Endodermal cell (in vitro differentiated cells): Measurements from ENCODE around the gene TCF4. TPM values are rescaled to one million over a fixed set of nuclear protein-coding genes. Genes with fewer than 3 reads are reported as not detected.

Experiments used
- DNase-seq: peaks from one replicate; pipeline ENCODE4 v3.0.0-alpha.2; 2017
- H3K27ac ChIP-seq: 2 replicates; pipeline ENCODE4 v1.5.1; 2013; ENCODE audit warnings: mild to moderate bottlenecking, low read depth, low read length, moderate library complexity
- H3K27me3 ChIP-seq: 2 replicates; pipeline ENCODE4 v1.6.1; 2013; ENCODE audit warnings: mild to moderate bottlenecking, low read length, moderate library complexity; ENCODE audit not compliant: insufficient read depth, control insufficient read depth, poor library complexity, severe bottlenecking
- H3K36me3 ChIP-seq: 2 replicates; pipeline ENCODE4 v1.7.0; 2013; ENCODE audit warnings: mild to moderate bottlenecking, low read length, moderate library complexity; ENCODE audit not compliant: control insufficient read depth, insufficient read depth
- H3K4me1 ChIP-seq: one replicate; pipeline ENCODE4 v1.7.0; 2013; ENCODE audit warnings: low read length; ENCODE audit not compliant: control insufficient read depth, insufficient read depth
- H3K4me3 ChIP-seq: 2 replicates; pipeline ENCODE4 v1.5.1; 2013; ENCODE audit warnings: mild to moderate bottlenecking, low read length, moderate library complexity
- H3K9ac ChIP-seq: 2 replicates; pipeline ENCODE4 v1.6.1; 2013; ENCODE audit warnings: mild to moderate bottlenecking, low read length, moderate library complexity; ENCODE audit not compliant: poor library complexity, severe bottlenecking; ENCODE audit errors: extremely low read depth
- H3K9me3 ChIP-seq: 2 replicates; pipeline ENCODE4 v1.6.1; 2013; ENCODE audit warnings: mild to moderate bottlenecking, low read length, moderate library complexity; ENCODE audit not compliant: control insufficient read depth
- H3K27ac Mint-ChIP-seq: 2 replicates; pipeline ENCODE4 v1.8.0; 2020; ENCODE audit warnings: mixed read lengths
- H3K27me3 Mint-ChIP-seq: 2 replicates; pipeline ENCODE4 v1.8.0; 2021; ENCODE audit warnings: mild to moderate bottlenecking, mixed read lengths; ENCODE audit not compliant: insufficient read depth
- H3K36me3 Mint-ChIP-seq: 2 replicates; pipeline ENCODE4 v1.8.0; 2020; ENCODE audit warnings: low read depth, mixed read lengths
- H3K4me1 Mint-ChIP-seq: 2 replicates; pipeline ENCODE4 v1.8.0; 2020; ENCODE audit warnings: mixed read lengths
- H3K4me3 Mint-ChIP-seq: 2 replicates; pipeline ENCODE4 v1.8.0; 2020; ENCODE audit warnings: mild to moderate bottlenecking, moderate library complexity, mixed read lengths
- H3K9me3 Mint-ChIP-seq: 2 replicates; pipeline ENCODE4 v1.8.0; 2020; ENCODE audit warnings: mild to moderate bottlenecking, mixed read lengths
- CTCF ChIP-seq: fragments of 200-600 bp; sonication (generic); conservative IDR thresholded peaks from 2 replicates; pipeline ENCODE4 v1.5.0; 2021; ENCODE audit warnings: antibody characterized with exemption, mild to moderate bottlenecking
- WGBS, 2 experiments: methylation state at CpG; one replicate each; pipeline versions ENCODE4 v1.1.5 to v1.1.7; 2013; ENCODE audit warnings: missing lambda C conversion rate in 2 of 2, mixed read lengths in 1 of 2; ENCODE audit not compliant: insufficient coverage in 1 of 2, insufficient read length in 1 of 2; 5-methylcytosine and 5-hydroxymethylcytosine counted together
- total RNA-seq, 2 donors: library from RNA; stranded (reverse); fragmentation: NEBNext Ultra II Directional in 1 of 2; extraction: Animal tissue kit (Norgen Biotek cat#: 25700) in 1 of 2; gene quantifications; 2 replicates in 1 of 2; 3 replicates in 1 of 2; pipeline ENCODE4 v1.2.1, GENCODE V29; 2021

Gene TCF4
- total RNA-seq, 2 donors from 2014 or later: 40.4 to 58.5 TPM

GRCh38 chr18:55402731-55403405, 185.1 kb downstream of the TCF4 start:
- TF ChIP-seq CTCF: no peak
- H3K27ac ChIP-seq: peak overlapping the region; percentile 9
- H3K4me3 Mint-ChIP-seq: no peak overlapping the region

GRCh38 chr18:55401638-55402191, 186.3 kb downstream of the TCF4 start:
- no peaks in the 10 kb centered on the region for H3K9me3 ChIP-seq
- H3K27me3 ChIP-seq: no peaks in the 10 kb centered on the region
- Mint-ChIP-seq H3K27ac (peak overlapping the region; percentile 89), H3K4me1 (peaks cover 35% of the 10 kb centered on the region), H3K9me3 (no peaks in the 10 kb centered on the region), H3K36me3 (no peaks in the 10 kb centered on the region), H3K4me3 (peak overlapping the region; percentile 36), H3K27me3 (no peaks in the 10 kb centered on the region)
- no peak overlapping the region for H3K4me3 ChIP-seq
- DNase-seq: peak; percentile 75
- H3K27ac ChIP-seq: peak overlapping the region; percentile 32
- H3K36me3 ChIP-seq: no peaks in the 10 kb centered on the region
- TF ChIP-seq CTCF: no peak
- WGBS, 2 experiments: 37 to 62% methylated on average over 9 to 12 of the region's 12 CpGs
- peaks cover 8% of the 10 kb centered on the region for H3K4me1 ChIP-seq
- no peak overlapping the region for H3K9ac ChIP-seq

More at GRCh38 chr18:55402731-55403405, 185.1 kb downstream of the TCF4 start:
- Histone ChIP-seq H3K9ac (no peak overlapping the region), H3K36me3 (no peaks in the 10 kb centered on the region), H3K4me3 (no peak overlapping the region), H3K9me3 (no peaks in the 10 kb centered on the region), H3K4me1 (peaks cover 8% of the 10 kb centered on the region), H3K27me3 (no peaks in the 10 kb centered on the region)
- Mint-ChIP-seq H3K27ac (peak overlapping the region; percentile 73), H3K9me3 (no peaks in the 10 kb centered on the region), H3K4me1 (peaks cover 33% of the 10 kb centered on the region), H3K36me3 (no peaks in the 10 kb centered on the region), H3K27me3 (no peaks in the 10 kb centered on the region)
- no peak for DNase-seq
- 89 to 92% methylated on average over 5 to 10 of the region's 10 CpGs for WGBS, 2 experiments

DNA sequence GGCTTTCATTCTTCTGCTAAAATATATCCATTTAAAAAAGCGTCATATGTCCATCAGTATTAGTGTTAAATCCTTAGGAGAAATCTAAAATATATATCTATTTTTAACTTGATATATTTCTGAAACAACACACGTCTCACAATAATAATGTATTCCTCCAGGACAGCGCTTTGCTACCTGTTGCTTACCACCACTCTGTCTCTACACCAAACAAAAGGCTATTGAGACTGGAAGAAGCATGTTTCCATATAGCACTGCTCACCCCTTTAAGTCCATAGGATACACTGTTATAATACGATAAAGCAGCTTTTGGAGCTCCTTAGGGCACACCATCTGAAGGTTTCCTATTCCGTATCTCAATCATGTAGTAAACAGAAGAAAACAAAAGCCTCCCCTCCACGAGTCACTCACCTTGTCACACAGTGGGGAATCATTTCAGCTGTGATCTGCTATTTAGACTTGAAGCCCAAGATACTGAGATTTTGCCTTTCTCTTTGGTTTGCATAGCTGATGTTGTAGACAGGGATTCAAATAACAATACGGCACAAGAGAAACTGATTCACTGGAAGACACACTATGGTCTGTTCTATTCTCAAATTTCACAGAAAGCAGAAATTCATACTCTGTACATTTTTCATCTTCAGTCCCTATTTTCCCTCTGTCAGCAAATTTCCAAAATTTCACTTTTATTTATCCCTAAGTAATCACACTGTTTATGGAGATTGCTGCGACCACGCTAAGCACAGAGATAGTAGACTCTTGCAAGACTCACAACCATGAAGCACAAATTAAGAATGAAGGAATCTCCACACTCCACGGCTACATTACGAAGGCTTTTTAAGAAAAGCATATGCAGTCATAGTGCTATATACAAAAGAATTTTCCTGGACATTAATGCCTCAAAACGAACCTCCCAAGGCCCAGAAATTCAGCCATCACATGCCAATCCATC, 187.1 kb downstream of the TCF4 start:
- no peaks in the 10 kb centered on the region for H3K27me3 ChIP-seq
- Mint-ChIP-seq H3K36me3 (no peaks in the 10 kb centered on the region), H3K4me1 (peaks cover 36% of the 10 kb centered on the region), H3K27me3 (no peaks in the 10 kb centered on the region), H3K4me3 (no peak overlapping the region), H3K27ac (peak overlapping the region; percentile 89), H3K9me3 (no peaks in the 10 kb centered on the region)
- TF ChIP-seq CTCF: no peak
- H3K9me3 ChIP-seq: no peaks in the 10 kb centered on the region
- 82% methylated on average over 6 to 11 of the region's 12 CpGs for WGBS, 2 experiments
- DNase-seq: no peak
- H3K4me3 ChIP-seq: no peak overlapping the region
- H3K27ac ChIP-seq: peak overlapping the region; percentile 32
- H3K9ac ChIP-seq: no peak overlapping the region
- no peaks in the 10 kb centered on the region for H3K36me3 ChIP-seq
- peaks cover 8% of the 10 kb centered on the region for H3K4me1 ChIP-seq
